ENCODE measurements around the gene APBB2.

DNA sequence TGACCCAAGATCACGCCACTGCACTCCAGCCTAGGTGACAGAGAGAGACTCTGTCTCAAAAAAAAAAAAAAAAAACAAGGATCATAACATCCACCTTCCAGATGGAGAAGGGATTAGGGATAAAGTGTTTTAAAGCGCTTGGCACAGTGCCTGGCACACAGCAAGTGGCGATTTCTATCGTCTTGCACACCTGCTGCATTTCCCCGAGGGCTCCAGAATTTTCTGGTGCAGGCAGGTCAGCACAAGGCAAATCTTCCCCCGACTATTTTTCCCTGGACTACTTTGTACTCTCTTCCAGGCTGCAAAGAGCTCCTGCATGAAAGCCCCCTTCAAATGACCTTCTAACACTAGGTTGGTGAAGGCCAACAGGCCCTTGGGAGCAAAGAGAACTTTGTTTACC, 57.3 kb downstream of the APBB2 start:
- no peak for TF ChIP-seq POLR2A (IDR thresholded peaks at IDR 0.05; ENCODE audit: low read depth, low read length)
- TF ChIP-seq, protein P1, sequence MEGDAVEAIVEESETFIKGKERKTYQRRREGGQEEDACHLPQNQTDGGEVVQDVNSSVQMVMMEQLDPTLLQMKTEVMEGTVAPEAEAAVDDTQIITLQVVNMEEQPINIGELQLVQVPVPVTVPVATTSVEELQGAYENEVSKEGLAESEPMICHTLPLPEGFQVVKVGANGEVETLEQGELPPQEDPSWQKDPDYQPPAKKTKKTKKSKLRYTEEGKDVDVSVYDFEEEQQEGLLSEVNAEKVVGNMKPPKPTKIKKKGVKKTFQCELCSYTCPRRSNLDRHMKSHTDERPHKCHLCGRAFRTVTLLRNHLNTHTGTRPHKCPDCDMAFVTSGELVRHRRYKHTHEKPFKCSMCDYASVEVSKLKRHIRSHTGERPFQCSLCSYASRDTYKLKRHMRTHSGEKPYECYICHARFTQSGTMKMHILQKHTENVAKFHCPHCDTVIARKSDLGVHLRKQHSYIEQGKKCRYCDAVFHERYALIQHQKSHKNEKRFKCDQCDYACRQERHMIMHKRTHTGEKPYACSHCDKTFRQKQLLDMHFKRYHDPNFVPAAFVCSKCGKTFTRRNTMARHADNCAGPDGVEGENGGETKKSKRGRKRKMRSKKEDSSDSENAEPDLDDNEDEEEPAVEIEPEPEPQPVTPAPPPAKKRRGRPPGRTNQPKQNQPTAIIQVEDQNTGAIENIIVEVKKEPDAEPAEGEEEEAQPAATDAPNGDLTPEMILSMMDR (conservative IDR thresholded peaks at IDR 0.05; ENCODE audit: low read depth, low read length), result no peak
- no peak for TF ChIP-seq BHLHE40 (IDR thresholded peaks at IDR 0.05; ENCODE audit: low read depth, low read length)
- no peak for TF ChIP-seq CEBPB (IDR thresholded peaks at IDR 0.05; ENCODE audit: low read depth, low read length)
- TF ChIP-seq MAZ (IDR thresholded peaks at IDR 0.05; ENCODE audit: borderline replicate concordance, low read depth, low read length), result no peak

Measured in IMR-90 (cell line).